Cardiac atrium fibroblast (primary cell): ENCODE results near the gene ATP10B. TPM values are rescaled to one million over a fixed set of nuclear protein-coding genes. Genes with fewer than 3 reads are reported as not detected.

Source experiments
- total RNA-seq: library from RNA; depleted of rRNA; stranded (reverse); fragments of >200 nt; gene quantifications from 2 replicates; pipeline ENCODE4 v1.2.3, GENCODE V29; 2015

The ATP10B gene, protein sequence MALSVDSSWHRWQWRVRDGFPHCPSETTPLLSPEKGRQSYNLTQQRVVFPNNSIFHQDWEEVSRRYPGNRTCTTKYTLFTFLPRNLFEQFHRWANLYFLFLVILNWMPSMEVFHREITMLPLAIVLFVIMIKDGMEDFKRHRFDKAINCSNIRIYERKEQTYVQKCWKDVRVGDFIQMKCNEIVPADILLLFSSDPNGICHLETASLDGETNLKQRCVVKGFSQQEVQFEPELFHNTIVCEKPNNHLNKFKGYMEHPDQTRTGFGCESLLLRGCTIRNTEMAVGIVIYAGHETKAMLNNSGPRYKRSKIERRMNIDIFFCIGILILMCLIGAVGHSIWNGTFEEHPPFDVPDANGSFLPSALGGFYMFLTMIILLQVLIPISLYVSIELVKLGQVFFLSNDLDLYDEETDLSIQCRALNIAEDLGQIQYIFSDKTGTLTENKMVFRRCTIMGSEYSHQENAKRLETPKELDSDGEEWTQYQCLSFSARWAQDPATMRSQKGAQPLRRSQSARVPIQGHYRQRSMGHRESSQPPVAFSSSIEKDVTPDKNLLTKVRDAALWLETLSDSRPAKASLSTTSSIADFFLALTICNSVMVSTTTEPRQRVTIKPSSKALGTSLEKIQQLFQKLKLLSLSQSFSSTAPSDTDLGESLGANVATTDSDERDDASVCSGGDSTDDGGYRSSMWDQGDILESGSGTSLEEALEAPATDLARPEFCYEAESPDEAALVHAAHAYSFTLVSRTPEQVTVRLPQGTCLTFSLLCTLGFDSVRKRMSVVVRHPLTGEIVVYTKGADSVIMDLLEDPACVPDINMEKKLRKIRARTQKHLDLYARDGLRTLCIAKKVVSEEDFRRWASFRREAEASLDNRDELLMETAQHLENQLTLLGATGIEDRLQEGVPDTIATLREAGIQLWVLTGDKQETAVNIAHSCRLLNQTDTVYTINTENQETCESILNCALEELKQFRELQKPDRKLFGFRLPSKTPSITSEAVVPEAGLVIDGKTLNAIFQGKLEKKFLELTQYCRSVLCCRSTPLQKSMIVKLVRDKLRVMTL (N-terminal part only)
- not detected in 2 replicates for total RNA-seq

GRCh38 chr5:160852049-160852448, at the start of gene ATP10B:
Gene ATP10B (minus strand): TSS chr5:160852211. CDS start chr5:160688074, 164,137 bp downstream.

